ENCODE results near the gene LPAR3.

LPAR3 gene

DNA sequence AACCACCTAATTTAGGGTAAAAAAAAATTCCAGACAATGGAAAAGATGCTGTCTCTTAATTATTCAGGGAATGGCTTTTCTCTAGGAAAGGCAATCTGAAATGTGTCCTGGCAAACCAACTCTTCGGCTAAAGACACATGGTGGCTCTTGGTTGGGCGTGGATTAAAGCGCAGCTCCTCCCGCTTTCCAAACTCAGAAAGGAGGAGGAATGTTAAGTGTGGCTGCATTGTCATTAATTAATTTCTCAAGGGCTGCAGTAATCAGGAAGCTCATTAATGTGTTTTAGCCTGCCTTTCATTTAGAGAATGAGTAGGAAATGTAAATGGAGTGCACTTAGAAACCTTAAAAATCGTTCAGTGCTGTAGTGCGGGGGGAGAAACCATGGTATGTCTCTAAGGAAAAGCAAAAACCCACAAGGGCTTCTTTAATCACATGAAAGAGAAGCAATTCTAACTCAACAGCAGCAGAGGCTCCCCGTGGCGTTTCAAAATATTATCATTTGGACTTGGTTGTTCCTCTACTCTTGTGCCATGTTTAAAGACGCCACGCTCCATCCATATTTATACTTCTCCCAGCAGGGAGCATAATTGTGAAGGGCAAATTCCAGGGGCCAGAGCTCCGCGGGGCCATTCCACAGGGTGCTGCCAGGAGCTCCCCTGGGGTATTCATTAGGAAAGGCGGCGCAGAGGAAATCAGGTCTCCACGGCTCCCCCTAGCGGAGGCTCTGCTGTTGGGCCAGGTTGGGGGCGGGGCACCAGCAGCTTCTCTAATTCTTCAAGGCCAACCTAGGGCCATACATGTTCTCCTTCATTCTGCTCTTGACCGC lies 110.8 kb downstream of the LPAR3 start:
- H3K79me2 ChIP-seq (ENCODE audit: control insufficient read depth, low read length): no peaks in the 10 kb centered on the region
- H4K20me1 ChIP-seq (ENCODE audit: control insufficient read depth, insufficient read depth, low read depth, low read length): no peaks in the 10 kb centered on the region
- H3K4me1 ChIP-seq (ENCODE audit: control insufficient read depth, low read length): no peaks in the 10 kb centered on the region
- no peak overlapping the region for H3K4me2 ChIP-seq (ENCODE audit: low read length)
- TF ChIP-seq, protein P1, sequence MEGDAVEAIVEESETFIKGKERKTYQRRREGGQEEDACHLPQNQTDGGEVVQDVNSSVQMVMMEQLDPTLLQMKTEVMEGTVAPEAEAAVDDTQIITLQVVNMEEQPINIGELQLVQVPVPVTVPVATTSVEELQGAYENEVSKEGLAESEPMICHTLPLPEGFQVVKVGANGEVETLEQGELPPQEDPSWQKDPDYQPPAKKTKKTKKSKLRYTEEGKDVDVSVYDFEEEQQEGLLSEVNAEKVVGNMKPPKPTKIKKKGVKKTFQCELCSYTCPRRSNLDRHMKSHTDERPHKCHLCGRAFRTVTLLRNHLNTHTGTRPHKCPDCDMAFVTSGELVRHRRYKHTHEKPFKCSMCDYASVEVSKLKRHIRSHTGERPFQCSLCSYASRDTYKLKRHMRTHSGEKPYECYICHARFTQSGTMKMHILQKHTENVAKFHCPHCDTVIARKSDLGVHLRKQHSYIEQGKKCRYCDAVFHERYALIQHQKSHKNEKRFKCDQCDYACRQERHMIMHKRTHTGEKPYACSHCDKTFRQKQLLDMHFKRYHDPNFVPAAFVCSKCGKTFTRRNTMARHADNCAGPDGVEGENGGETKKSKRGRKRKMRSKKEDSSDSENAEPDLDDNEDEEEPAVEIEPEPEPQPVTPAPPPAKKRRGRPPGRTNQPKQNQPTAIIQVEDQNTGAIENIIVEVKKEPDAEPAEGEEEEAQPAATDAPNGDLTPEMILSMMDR (IDR thresholded peaks at IDR 0.05; ENCODE audit: low read depth, low read length, poor library complexity, severe bottlenecking): peak; percentile 93
- no peak for TF ChIP-seq EZH2phosphoT487 (IDR thresholded peaks at IDR 0.05; ENCODE audit: borderline replicate concordance, low read length)
- 0 out of 2 replicates have a peak, but pooled peaks cover 7% of the 10 kb centered on the region for H3K27me3 ChIP-seq (ENCODE audit: control insufficient read depth, low read length)
- H3K9me3 ChIP-seq (ENCODE audit: control insufficient read depth, insufficient read depth, low read length): no peaks in the 10 kb centered on the region
- H3K27ac ChIP-seq (ENCODE audit: low read depth, low read length): no peak overlapping the region
- no peaks in the 10 kb centered on the region for H3K36me3 ChIP-seq (ENCODE audit: control insufficient read depth, low read length)
- no peaks in the 10 kb centered on the region for H3F3A ChIP-seq (ENCODE audit: control insufficient read depth, insufficient read depth)
- H3K9me2 ChIP-seq (replicated peaks; ENCODE audit: control insufficient read depth, low read length): no peaks in the 10 kb centered on the region
- no peak overlapping the region for H3K4me3 ChIP-seq (ENCODE audit: low read length)

DNA sequence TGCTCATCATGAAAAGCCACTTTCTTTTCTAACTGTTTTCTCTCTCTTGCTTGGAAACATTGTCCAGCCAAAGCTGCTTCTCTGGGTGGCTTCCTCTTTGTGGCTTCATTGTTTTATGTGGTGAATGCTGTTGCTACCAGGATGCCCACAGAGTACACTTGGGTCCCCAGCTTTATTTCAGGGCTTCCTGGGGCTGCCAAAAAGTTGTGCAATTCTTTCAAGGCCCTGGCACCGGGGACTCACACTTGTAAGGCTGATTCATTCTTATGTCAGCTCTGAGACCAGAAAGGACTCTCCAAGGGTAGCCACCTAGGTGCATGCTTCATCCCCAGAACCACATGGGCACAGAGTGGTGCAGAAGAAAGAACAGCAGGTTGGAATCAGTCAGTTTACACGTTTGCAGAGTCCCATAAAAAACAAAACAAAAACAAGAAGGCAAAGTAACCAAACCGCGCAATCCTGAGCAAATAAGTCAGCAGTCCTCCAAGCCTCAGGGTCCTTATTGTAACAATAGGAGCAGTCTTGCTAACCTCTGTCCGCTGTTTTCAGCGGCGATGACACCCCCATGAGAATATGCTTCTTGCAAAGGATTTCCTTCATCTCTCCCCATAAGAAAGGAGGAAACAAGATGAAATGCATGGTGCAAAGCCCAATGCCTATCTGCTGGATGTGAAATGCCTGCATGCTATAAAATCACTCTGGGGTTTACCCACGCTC lies 112.8 kb downstream of the LPAR3 start:
- Histone ChIP-seq H3K27ac (ENCODE audit: low read depth, low read length) (no peak overlapping the region), H3K4me2 (ENCODE audit: low read length) (no peak overlapping the region), H3K27me3 (ENCODE audit: control insufficient read depth, low read length) (0 out of 2 replicates have a peak, but pooled peaks cover 5% of the 10 kb centered on the region), H3K9me3 (ENCODE audit: control insufficient read depth, insufficient read depth, low read length) (no peaks in the 10 kb centered on the region), H3K4me3 (ENCODE audit: low read length) (no peak overlapping the region), H3K4me1 (ENCODE audit: control insufficient read depth, low read length) (no peaks in the 10 kb centered on the region), H3K36me3 (ENCODE audit: control insufficient read depth, low read length) (no peaks in the 10 kb centered on the region), H3F3A (ENCODE audit: control insufficient read depth, insufficient read depth) (no peaks in the 10 kb centered on the region), H3K9me2 (replicated peaks; ENCODE audit: control insufficient read depth, low read length) (no peaks in the 10 kb centered on the region), H4K20me1 (ENCODE audit: control insufficient read depth, insufficient read depth, low read depth, low read length) (no peaks in the 10 kb centered on the region), H3K79me2 (ENCODE audit: control insufficient read depth, low read length) (no peaks in the 10 kb centered on the region)
- TF ChIP-seq, protein P1 (IDR thresholded peaks at IDR 0.05; ENCODE audit: low read depth, low read length, poor library complexity, severe bottlenecking): no peak
- TF ChIP-seq EZH2phosphoT487 (IDR thresholded peaks at IDR 0.05; ENCODE audit: borderline replicate concordance, low read length): no peak

DNA sequence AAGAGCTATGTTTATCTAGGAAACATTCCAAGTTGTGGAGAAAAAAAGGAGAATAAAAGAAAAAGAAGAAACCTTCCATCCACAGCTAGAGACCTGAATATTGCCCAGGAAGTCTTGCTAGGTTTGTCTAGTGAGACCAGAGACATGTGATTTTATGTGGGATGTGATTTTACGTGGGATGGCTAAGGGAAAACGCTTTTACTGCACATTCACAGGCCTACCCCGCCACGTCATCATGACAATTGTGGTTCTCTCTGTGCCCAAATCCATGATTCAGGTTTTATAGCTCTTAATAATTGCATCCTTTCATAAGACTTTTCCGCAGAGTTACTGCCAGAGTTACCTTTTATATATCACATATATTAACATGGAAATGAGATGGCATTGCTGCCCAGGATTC lies 116.4 kb downstream of the LPAR3 start:
- TF ChIP-seq EZH2phosphoT487 (IDR thresholded peaks at IDR 0.05; ENCODE audit: borderline replicate concordance, low read length): no peak
- TF ChIP-seq, protein P1 (IDR thresholded peaks at IDR 0.05; ENCODE audit: low read depth, low read length, poor library complexity, severe bottlenecking): no peak
- Histone ChIP-seq H3K4me2 (ENCODE audit: low read length) (no peak overlapping the region), H3K36me3 (ENCODE audit: control insufficient read depth, low read length) (no peaks in the 10 kb centered on the region), H3K4me3 (ENCODE audit: low read length) (no peak overlapping the region), H3K9me3 (ENCODE audit: control insufficient read depth, insufficient read depth, low read length) (no peaks in the 10 kb centered on the region), H3K9me2 (replicated peaks; ENCODE audit: control insufficient read depth, low read length) (no peaks in the 10 kb centered on the region), H3K79me2 (ENCODE audit: control insufficient read depth, low read length) (no peaks in the 10 kb centered on the region), H3F3A (ENCODE audit: control insufficient read depth, insufficient read depth) (no peaks in the 10 kb centered on the region), H3K27ac (ENCODE audit: low read depth, low read length) (no peak overlapping the region), H3K27me3 (ENCODE audit: control insufficient read depth, low read length) (0 out of 2 replicates have a peak, but pooled peaks cover 3% of the 10 kb centered on the region), H4K20me1 (ENCODE audit: control insufficient read depth, insufficient read depth, low read depth, low read length) (no peaks in the 10 kb centered on the region), H3K4me1 (ENCODE audit: control insufficient read depth, low read length) (no peaks in the 10 kb centered on the region)

Measured in DOHH2 (cell line).